Stomach smooth muscle (tissue), 2 donors: ENCODE measurements around the gene TARM1.
"Not testable (repeated sequence)": the region's sequence is repeated elsewhere in the genome, so short reads cannot be mapped to it uniquely, and the experiment has no call there.

Experiments used
- H3K27ac ChIP-seq: one replicate; pipeline ENCODE4 v1.7.0; 2013; ENCODE audit warnings: mild to moderate bottlenecking, low read length, inconsistent platforms
- H3K27me3 ChIP-seq, 2 donors: one replicate each; pipeline ENCODE4 v1.7.0; 2013; ENCODE audit warnings: low read length in 2 of 2; ENCODE audit not compliant: insufficient read depth in 2 of 2, control insufficient read depth in 1 of 2
- H3K36me3 ChIP-seq, 2 donors: one replicate each; pipeline ENCODE4 v1.7.0; 2013; ENCODE audit warnings: low read length in 2 of 2; ENCODE audit not compliant: control insufficient read depth in 2 of 2, insufficient read depth in 2 of 2
- H3K4me1 ChIP-seq: one replicate; pipeline ENCODE4 v1.7.0; 2013; ENCODE audit warnings: low read length; ENCODE audit not compliant: control insufficient read depth, insufficient read depth
- H3K4me3 ChIP-seq, 2 donors: one replicate each; pipeline ENCODE4 v1.7.0; 2013; ENCODE audit warnings: low read length in 2 of 2
- H3K9ac ChIP-seq, 2 donors: one replicate each; pipeline ENCODE4 v1.7.0; 2013; ENCODE audit warnings: low read length in 2 of 2, mild to moderate bottlenecking in 1 of 2
- H3K9me3 ChIP-seq, 2 donors: one replicate each; pipeline ENCODE4 v1.7.0; 2013; ENCODE audit warnings: low read length in 2 of 2; ENCODE audit not compliant: control insufficient read depth in 2 of 2
- donor health status: healthy.
- donor health status: Pancreatic carcinoma.

Gene TARM1

GRCh38 chr19:54063350-54064116 is 17.6 kb downstream of the TARM1 start, which contains the start of gene VSTM1:
Gene VSTM1 (minus strand): TSS chr19:54063897. CDS start chr19:54063777, 120 bp downstream.
- no peak within 1 kb of the TSS for H3K27ac ChIP-seq
- no peaks in the 10 kb centered on the region for H3K36me3 ChIP-seq
- no peaks in the 10 kb centered on the region for H3K4me1 ChIP-seq
- peaks cover 0 to 13% of the 10 kb centered on the region in 2 donors for H3K9me3 ChIP-seq
- H3K4me3 ChIP-seq, result no peak within 1 kb of the TSS
- H3K27me3 ChIP-seq, result peaks cover 0 to 3% of the 10 kb centered on the region in 2 donors
- H3K9ac ChIP-seq, result no peak within 1 kb of the TSS

DNA sequence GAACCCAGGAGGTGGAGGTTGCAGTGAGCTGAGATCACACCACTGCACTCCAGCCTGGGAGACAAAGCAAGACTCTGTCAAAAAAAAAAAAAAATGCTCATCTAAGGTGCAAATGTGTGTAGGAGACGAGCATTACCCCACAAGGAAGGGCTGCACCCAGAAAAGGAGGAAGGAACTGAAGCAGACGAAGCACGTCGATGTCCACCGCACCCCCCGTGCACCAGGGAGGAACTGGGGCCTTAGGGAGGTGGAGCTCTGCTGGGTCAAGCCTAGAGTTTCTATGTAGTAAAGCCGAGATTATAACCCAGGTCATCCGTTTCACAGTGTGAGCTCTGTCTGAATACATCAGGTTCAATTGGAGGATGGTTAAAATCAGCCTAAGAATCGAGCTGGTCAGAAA is 18.5 kb downstream of the TARM1 start:
- peaks cover 0 to 7% of the 10 kb centered on the region in 2 donors for H3K9me3 ChIP-seq
- no peak overlapping the region for H3K9ac ChIP-seq
- H3K4me3 ChIP-seq, result no peak overlapping the region
- H3K36me3 ChIP-seq, result no peaks in the 10 kb centered on the region
- no peak overlapping the region for H3K27ac ChIP-seq
- peaks cover 0 to 3% of the 10 kb centered on the region in 2 donors for H3K27me3 ChIP-seq
- H3K4me1 ChIP-seq, result no peaks in the 10 kb centered on the region

GRCh38 chr19:54047616-54048015 is 33.5 kb downstream of the TARM1 start:
- no peak overlapping the region for H3K27ac ChIP-seq
- peaks cover 6 to 7% of the 10 kb centered on the region in 2 donors for H3K27me3 ChIP-seq

DNA sequence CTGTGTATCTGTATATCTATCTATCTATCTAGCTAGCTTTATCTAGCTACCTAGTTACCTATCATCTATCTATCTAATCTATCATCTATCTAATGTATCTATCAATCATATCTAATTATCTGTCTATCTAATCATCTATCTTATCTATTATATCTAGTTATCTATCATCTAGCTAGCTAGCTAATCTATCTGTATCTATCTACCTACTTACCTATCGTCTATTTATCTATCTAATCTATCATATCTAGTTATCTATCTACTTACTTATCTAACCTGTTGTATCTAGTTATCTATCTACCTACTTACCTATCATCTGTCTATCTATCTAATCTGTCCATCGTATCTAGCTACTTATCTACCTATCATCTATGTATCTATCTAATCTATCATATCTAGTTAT is 35.4 kb downstream of the TARM1 start:
- no peak overlapping the region for H3K9ac ChIP-seq
- peaks cover 6 to 10% of the 10 kb centered on the region in 2 donors for H3K27me3 ChIP-seq

More at GRCh38 chr19:54047616-54048015, 33.5 kb downstream of the TARM1 start:
- no peaks in the 10 kb centered on the region for H3K4me1 ChIP-seq
- no peaks in the 10 kb centered on the region for H3K36me3 ChIP-seq
- H3K9me3 ChIP-seq, result no peaks in the 10 kb centered on the region
- no peak overlapping the region for H3K9ac ChIP-seq
- no peak overlapping the region for H3K4me3 ChIP-seq

GRCh38 chr19:54042989-54043388 is 38.2 kb downstream of the TARM1 start:
- H3K9me3 ChIP-seq, result no peaks in the 10 kb centered on the region
- H3K27ac ChIP-seq, result no peak overlapping the region
- H3K9ac ChIP-seq, result no peak overlapping the region
- H3K4me1 ChIP-seq, result no peaks in the 10 kb centered on the region
- peaks cover 6 to 10% of the 10 kb centered on the region in 2 donors for H3K27me3 ChIP-seq
- no peaks in the 10 kb centered on the region for H3K36me3 ChIP-seq
- H3K4me3 ChIP-seq, result no peak overlapping the region

More for the DNA sequence above, 35.4 kb downstream of the TARM1 start:
- Histone ChIP-seq H3K4me3 (no peak overlapping the region), H3K36me3 (no peaks in the 10 kb centered on the region), H3K4me1 (no peaks in the 10 kb centered on the region), H3K9me3 (no peaks in the 10 kb centered on the region), H3K27ac (no peak overlapping the region)

GRCh38 chr19:54041969-54042606 is 39.1 kb downstream of the TARM1 start:
- Histone ChIP-seq H3K4me1 (no peaks in the 10 kb centered on the region), H3K36me3 (no peaks in the 10 kb centered on the region), H3K27ac (no peak overlapping the region), H3K27me3 (peaks cover 4 to 6% of the 10 kb centered on the region in 2 donors), H3K4me3 (no peak overlapping the region), H3K9me3 (no peaks in the 10 kb centered on the region), H3K9ac (no peak overlapping the region)

GRCh38 chr19:54040003-54040402 is 41.2 kb downstream of the TARM1 start:
- Histone ChIP-seq H3K27ac (no peak overlapping the region), H3K4me1 (no peaks in the 10 kb centered on the region), H3K9ac (no peak overlapping the region), H3K4me3 (no peak overlapping the region), H3K27me3 (peaks cover 0 to 6% of the 10 kb centered on the region in 2 donors), H3K9me3 (no peaks in the 10 kb centered on the region), H3K36me3 (no peaks in the 10 kb centered on the region)

DNA sequence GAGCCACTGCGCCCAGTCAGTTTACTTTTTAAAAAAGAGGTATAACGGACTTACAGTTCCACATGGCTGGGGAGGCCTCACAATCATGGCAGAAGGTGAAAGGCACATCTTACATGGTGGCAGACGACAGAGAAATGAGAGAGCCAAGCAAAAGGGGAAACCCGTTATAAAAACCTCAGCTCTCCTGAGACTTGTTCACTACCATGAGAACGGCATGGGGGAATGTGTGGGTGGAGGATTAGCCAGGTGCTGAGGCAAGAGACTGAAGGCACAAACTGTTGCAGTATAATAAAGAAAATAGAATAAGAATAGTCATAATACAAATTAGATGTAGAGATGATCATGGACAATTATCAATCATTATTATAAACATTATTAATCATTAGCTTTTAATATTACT is 44.6 kb downstream of the TARM1 start:
- not testable (repeated sequence) for H3K4me3 ChIP-seq, H3K9ac ChIP-seq, H3K36me3 ChIP-seq, H3K27ac ChIP-seq, H3K4me1 ChIP-seq, H3K27me3 ChIP-seq, H3K9me3 ChIP-seq

- Histone ChIP-seq H3K27me3 (peaks cover 4% of the 10 kb centered on the region in 2 donors), H3K9me3 (no peaks in the 10 kb centered on the region), H3K4me1 (no peaks in the 10 kb centered on the region), H3K4me3 (no peak overlapping the region), H3K27ac (no peak overlapping the region), H3K9ac (no peak overlapping the region), H3K36me3 (no peaks in the 10 kb centered on the region)
Observed at GRCh38 chr19:54035215-54036178, 45.7 kb downstream of the TARM1 start.

DNA sequence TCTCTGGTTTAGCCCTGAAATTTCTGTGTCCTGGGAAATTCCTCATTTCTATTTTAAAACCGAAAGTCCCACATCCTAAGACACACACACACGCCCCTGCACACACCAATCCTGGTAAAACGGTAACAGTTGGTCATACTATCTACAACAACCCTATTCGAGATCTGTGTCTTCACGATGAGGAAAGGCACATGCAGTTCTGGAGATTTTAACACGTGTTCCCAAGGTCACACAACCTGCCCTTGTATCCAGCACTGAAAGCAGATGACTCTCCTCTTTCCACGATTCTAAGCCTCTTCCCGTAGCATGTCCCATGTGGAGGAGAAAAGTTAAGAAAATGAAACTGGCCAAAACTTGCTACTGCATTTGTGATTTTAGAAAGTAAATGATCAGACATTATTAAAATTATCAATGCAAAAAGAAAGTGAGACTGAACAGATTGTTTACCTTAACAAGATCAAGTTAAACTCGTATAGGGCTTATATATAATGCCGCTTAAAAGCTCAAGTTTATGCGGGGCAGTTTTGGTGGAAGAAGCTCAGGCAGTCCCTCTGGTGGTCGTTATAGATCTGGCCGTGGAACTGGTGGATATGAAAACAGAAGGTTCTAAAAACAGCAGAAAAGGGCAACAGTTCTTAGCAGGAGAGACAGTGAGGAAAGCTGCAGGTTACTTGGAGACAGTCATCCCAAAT is 50.1 kb downstream of the TARM1 start:
- no peak overlapping the region for H3K4me3 ChIP-seq
- peaks cover 4% of the 10 kb centered on the region in 2 donors for H3K27me3 ChIP-seq
- H3K4me1 ChIP-seq, result no peaks in the 10 kb centered on the region
- H3K27ac ChIP-seq, result no peak overlapping the region
- H3K36me3 ChIP-seq, result no peaks in the 10 kb centered on the region
- no peaks in the 10 kb centered on the region for H3K9me3 ChIP-seq
- no peak overlapping the region for H3K9ac ChIP-seq
